DMS153 treated with DMSO at 0.1 percent for 48 hours (cell line): Measurements from ENCODE around the gene SLC1A5.
"Not testable (repeated sequence)": the region's sequence is repeated elsewhere in the genome, so short reads cannot be mapped to it uniquely, and the experiment has no call there.

ENCODE experiments used
- DNase-seq: peaks from one replicate; lab custom pipeline; 2025; ENCODE audit not compliant: unreplicated experiment; lab: John Stamatoyannopoulos, UW

Gene SLC1A5

GRCh38 chr19:46788262-46788967 lies at the start of gene SLC1A5:
Gene SLC1A5, minus strand, starts transcription at chr19:46788594. Its CDS starts 629 bp downstream, at chr19:46787965.
- DNase-seq: peak; percentile 98

DNA sequence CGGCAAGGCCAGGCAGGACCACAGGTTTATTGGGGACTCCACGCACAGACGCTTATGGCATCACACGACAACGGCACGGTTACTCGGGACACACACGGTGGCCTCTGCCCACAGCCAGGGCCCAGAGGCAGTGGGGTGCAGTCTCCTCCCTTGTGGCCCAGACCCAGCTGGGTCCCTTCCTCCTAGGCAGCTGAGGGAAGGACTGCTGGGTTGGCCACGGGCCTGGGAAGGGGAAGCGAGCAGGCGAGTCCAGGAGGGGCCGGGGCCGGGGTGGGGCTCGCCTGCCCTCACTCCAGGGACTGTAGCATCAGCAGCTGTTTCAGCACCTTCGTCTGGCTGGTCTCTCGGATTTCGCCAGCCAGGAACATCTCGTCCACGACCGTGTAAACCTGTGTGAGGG lies 49.8 kb upstream of the SLC1A5 start:
- DNase-seq: no peak

DNA sequence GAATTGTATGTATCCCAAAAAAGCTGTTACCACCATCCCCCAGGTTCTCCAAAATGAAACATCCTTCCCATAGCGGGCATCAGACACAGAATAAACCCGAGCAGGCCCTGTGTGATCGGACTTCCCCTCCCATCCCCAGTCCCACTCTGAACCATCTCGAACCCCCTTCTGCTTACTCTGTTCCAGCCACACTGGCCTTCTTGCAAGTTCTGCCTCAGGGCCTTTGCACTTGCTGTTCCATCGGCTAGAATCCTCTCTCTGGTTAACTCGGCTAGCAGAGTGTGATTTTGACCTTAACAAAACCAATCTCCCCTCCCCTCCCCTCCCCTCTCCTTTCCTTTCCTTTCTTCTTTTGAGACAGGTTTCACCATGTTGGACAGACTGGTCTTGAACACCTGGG lies 46.6 kb upstream of the SLC1A5 start:
- no peak for DNase-seq

DNA sequence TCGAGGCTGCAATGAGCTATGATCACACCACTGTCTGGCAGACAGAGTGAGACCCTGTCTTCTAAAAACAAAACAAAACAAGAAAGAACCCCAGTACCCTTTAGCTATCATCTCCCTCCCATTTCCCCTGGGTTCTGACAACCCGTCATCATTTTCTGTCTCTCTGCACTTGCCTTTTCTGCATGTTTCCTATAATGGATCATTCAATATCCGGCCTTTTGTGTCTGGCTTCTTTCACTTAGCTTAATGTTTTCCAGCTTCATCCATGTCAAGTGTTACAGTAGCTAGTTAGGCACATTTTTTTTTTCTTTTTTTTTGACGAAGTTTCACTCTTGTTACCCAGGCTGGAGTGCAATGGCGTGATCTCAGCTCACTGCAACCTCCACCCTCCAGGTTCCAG lies 45.7 kb upstream of the SLC1A5 start:
- no peak for DNase-seq

DNA sequence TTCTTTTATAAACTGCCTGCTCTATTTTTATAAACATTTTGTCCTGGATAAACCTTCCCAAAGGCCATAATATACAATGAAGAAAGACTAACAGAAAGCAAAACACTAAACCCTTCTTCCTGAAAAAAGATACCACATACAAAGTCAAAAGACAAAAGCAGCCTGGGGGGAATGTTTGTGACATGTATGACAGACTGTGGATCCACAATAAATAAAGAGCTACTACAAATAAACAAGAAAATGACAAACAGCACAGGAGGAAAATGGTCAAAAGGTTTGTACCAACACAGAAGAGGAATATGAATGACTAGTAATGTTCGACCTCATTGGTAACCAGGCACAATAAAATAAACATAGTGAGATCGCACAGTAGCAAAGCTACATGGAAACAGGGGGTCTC lies 42.5 kb upstream of the SLC1A5 start:
- DNase-seq: no peak

DNA sequence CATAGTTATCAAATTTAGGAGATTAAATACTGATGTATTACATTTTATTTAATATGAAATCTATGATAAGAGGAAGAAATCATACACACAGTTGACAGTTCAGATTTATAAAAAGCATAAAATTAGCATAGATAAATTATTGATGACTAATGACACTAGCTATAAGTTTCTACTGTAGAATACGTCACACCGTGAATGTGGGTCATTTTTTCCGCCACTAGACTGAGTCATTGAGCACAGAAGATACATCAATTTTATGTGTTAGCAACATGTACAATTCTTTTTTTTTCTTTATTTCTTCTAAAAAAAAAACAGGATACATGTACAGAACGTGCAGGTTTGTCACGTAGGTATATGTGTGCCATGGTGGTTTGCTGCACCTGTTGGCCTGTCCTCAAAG lies 40.1 kb upstream of the SLC1A5 start:
- DNase-seq: no peak

DNA sequence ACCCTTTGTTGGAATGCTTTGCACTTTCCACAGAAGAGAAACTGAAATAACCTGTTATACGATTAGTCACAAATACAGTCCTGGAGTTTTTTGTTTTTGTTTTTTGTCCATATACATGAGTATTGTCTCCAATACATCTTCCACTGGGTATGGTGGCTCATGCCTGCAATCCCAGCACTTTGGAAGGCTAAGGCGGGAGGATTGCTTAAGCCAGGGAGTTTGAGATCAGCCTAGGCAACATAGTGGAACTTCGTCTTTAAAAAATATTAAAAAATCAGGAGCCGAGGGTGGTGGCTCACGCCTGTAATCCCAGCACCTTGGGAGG lies 37.3 kb upstream of the SLC1A5 start:
- no peak for DNase-seq

DNA sequence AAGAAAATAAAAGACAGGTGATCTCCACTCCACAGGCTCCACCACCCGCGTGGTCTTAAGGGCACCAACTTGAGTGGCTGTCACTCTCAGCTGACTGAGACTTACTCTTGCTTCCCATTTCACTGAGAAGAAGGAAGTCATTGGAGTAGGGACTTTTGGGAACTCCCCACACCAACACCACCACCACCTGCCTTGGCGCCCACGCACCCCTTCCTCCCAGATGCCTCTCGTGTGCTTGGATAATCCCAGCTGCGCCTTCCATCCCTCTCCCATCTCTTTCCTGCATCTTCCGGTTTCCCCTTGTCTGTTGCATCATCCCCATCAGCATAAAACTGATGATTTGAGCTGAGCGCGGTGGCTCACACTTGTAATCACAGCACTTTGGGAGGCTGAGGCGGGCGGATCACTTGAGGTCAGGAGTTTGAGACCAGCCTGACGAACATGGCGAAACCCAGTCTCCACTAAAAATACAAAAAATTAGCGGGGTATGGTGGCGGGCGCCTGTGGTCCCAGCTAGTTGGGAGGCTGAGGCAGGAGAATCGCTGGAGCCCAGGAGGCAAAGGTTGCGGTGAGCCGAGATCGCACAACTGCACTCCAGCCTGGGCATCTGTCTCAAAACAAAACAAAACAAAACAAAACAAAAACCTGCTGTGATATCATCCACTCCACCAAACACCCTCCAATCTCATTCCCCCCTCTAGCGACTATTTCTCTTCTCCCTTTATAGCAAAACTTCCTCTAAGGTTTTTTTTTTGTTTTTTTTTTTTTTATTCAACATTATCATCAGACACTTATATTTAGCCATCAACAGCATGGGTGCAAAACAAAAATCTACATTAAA lies 36.7 kb upstream of the SLC1A5 start:
- DNase-seq: no peak

GRCh38 chr19:46823049-46823448 lies 34.7 kb upstream of the SLC1A5 start:
- DNase-seq: no peak

DNA sequence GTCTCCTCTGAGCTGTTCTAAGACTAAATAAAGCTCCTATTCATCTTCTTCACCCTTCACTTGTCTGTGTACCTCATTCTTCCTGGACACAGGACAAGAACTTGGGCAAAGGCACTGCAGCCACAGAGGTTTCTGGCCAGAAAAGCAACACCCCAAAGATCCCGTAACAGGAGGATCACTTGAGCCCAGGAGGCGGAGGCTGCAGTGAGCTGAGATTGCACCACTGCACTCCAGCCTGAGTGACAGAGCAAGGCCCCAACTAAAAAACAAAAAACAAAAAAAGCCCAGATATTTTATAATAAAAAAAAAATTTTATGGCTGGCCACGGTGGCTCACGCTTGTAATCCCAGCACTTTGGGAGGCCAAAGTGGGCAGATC lies 34.0 kb upstream of the SLC1A5 start:
- DNase-seq: not testable (repeated sequence)

- no peak for DNase-seq
Observed at GRCh38 chr19:46821512-46822409, 33.4 kb upstream of the SLC1A5 start.

DNA sequence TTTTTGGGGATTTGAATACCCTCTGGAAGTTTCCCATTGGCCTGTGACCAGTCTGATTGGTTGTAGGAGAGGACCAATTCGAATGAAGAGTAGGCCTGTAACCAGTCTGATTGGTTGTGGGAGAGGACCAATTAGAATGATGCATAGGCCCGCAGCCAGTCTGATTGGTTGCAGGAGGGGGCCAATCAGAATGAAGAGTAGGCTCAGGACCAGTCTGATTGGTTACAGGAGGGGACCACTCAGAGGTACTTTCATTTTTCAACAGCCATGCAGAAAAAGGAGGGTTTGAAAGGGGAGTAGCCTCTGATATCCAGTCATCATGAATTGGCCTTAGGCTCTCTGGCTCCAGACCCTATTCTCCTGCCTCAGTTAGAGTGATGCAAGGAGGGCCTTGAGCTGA lies 30.4 kb upstream of the SLC1A5 start:
- no peak for DNase-seq

- no peak for DNase-seq
Observed at GRCh38 chr19:46815833-46816627, 27.6 kb upstream of the SLC1A5 start.

DNA sequence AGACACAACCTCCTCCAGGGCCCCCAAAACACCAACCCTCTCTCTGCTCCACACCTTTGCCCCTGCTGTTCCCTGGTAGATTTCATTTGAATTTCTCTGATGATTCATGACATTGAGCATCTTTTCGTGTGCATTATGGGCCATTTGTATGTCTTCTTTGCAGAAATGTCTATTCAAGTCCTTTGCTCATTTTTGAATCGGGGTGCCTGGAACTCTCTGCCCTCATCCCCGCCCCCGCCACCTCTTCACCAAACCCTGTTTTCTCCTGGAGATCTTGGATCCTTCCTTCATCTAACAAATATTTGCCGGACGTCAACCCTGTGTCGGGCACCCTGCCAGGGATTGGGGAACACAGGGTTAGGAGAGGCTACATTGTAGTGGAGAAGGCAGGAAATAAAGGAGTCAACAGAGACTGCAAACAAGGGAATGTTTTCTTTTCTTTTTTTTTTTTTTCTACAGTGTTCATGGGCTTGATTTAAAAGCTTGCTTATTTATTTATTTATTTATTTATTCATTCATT lies 25.5 kb upstream of the SLC1A5 start:
- peak; percentile 82 for DNase-seq

GRCh38 chr19:46812977-46813838 lies 24.8 kb upstream of the SLC1A5 start:
- no peak for DNase-seq

- no peak for DNase-seq
Observed at GRCh38 chr19:46809534-46810272, 21.3 kb upstream of the SLC1A5 start.

- DNase-seq: no peak
Observed at GRCh38 chr19:46806656-46807055, 18.3 kb upstream of the SLC1A5 start.

DNA sequence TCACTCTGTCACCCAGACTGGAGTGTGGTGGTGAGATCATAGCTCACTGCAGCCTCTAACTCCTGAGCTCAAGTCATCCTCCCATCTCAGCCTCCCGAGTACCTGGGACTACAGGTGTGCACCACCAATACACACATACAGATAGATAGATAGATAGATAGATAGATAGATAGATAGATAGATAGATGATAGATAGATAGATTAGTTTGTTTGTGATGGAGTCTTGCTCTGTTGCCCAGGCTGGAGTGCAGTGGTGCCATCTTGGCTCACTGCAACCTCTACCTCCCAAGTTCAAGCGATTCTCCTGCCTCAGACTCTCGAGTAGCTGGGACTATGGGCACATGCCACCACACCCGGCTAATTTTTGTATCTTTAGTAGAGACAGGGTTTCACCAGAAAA lies 16.0 kb upstream of the SLC1A5 start:
- not testable (repeated sequence) for DNase-seq

DNA sequence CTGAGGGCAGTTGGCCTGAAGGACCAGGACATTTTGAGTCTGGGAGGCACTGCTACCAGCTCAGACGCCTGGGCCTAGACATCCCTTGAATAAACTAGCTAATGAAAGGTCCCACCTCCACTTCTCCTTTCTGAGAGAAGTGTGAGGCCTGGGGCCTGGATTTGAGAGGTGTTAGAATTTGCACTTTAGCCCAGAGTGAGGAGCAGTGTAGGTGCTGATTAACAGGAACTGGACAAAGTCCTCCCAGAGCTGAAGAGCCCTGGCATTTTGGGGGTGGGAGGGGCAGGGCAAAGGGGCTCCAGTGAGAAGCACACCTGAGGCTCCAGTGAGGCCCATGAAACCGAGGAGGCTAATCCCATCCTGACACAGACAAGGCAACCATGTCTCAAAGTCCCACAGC lies 15.2 kb upstream of the SLC1A5 start:
- no peak for DNase-seq
